Tongue (tissue), 2 donors: ENCODE measurements around the gene USH2A. TPM values are rescaled to one million over a fixed set of nuclear protein-coding genes. Genes with fewer than 3 reads are reported as not detected.
A peak's percentile ranks its signal among the peaks of the same experiment; 100 is the strongest.
"Not testable (repeated sequence)": the region's sequence is repeated elsewhere in the genome, so short reads cannot be mapped to it uniquely, and the experiment has no call there.

Source experiments
- DNase-seq: peaks from one replicate; pipeline ENCODE4 v3.0.0-alpha.2; 2015
- total RNA-seq: library from RNA; depleted of rRNA; stranded (reverse); fragments of >200 nt; gene quantifications from one replicate; pipeline ENCODE4 v1.2.3, GENCODE V29; 2014

Gene USH2A
- total RNA-seq, 1 donor from 2014 or later, result 0.10 TPM

DNA sequence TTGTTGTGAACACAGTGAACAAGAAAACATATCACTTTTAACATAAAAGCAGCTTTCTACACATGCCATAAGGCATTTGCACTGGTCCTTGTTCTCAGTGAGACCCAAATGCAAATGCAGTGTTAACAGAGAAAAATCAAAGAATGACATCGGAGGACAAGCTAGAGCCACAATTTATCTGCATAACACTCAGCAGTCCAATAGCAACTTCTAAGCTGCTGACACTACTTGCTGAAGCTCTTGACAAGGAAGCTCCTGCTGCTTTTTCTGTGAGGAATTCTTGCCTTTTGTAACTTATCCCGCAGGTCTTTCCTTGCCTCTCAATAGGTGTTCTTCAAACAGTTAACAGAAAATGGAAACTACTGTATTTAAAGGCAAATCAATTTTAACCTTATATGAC lies 34.7 kb downstream of the USH2A start:
- no peak for DNase-seq

DNA sequence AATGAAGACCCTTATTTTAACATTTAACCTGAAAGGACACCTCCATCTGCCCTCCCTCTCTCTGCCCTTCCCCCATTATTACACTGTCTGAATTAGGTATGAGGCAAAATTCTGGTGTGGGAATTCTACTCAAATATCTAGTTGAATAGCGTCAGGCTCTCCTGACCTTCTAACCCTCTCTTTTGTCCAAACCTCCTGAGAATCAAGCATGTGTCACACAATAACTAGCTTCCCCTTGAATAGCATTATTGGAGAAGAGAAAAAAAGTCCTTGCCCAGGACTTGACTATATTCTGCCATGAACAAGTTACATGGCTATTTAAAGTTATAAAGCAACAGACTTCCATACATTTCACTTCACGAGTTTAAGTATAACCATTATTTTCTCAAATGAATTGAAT lies 35.5 kb downstream of the USH2A start:
- DNase-seq, result no peak

DNA sequence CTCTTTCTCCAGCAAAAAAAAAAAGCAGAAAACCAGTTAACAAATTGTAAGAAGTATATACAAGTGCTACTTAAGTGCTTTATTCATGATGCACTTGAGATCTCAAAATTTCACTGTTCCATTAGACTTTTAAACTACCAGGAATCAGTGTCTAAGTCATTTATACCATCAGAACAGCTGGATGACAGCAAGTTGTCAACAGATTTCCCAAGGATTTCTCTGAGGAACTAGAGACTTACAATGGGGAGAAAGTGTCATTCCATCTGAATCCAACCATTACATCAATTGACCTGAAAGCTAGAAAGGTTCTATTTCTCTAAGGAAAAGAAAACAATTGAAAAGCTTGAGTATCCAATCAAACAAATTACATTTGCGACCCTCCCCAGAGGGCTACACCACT lies 43.8 kb downstream of the USH2A start:
- DNase-seq, result peak; percentile 1

DNA sequence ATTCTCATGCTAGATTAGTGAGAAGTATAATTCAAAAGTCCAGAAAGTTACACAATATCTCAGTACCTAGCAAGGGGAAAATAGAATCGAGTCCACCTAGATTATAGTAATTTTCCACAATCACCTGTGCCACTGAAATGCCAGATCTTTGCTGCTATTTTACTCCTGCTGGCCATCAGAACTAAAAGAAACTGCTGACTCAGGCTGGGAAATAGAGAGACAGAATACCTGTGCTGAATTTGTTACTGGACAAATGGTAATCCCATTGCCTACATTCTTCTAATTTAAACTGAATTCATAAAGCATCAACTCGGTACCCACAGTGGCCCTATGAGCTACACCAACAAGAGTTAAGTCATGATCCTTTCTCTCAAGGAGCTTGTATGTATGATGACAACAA lies 55.0 kb downstream of the USH2A start:
- no peak for DNase-seq

DNA sequence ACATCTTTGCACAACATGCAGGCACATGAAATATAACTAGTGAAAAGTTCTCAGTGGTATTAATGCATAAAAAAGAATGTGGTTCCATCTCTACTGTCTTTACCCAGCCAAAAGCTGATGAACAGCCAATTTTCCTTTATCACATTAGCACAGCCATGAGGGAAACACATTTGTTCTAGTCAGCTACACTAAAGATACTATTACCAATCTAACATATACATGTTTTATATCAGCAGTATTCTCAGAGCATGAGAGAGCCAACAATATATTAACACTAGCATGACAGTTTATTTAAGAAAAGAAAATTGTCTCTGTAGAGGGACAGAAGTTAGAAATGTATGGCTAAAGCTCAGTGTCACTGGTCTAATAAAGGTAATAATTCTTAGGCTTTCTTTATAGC lies 56.3 kb downstream of the USH2A start:
- DNase-seq, result no peak

DNA sequence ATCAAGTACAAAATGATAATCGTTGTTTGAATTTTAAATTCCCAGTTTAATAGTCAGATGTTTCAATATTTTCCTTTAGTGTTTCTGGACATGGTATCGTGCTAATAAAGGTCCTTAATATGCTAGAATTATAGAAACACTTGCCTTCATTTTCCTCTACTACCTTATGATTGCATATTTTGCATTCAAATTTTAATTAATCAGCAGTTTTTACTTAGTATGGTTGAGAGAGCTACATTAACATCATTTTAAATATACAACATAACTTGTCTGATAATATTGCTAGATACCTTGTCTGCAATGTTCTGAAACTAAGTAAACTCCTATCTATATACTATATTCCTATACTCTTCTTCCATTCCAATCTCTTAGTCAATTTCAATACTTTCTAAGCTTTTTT lies 66.3 kb downstream of the USH2A start:
- DNase-seq, result no peak

DNA sequence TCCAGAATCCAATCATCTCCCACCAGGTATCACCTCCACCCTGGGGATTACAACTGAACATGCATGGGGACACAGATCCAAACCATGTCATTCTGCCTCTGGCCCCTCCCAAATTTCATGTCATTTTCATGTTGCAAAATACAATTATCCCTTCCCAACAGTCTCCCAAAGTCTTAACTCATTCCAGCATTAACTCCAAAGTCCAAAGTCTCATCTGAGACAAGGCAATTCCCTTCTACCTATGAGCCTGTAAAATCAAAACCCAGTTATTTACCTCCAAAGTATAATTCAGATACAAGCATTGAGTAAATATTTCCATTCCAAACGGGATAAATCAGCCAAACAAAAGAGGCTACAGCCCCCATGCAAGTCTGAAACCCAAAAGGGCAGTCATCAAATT lies 73.1 kb downstream of the USH2A start:
- no peak for DNase-seq

DNA sequence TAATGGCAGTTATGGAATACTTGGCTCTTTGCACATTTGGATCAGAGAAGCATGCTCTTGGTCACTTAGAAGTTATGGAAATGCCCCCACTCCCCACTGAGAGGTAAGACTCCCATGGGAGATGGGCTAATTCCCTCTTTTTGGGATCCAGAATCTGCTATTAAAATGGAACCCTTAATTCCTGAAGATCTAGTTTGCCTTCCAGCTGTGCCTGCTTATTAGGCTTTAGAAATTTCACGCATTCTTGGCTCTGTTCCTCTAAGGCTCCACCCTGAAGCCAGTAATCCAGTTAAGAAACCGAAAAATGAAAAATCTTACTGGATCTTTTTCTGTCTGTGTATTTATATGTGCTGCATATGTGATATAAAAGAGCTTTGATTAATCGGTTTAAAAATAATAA lies 76.7 kb downstream of the USH2A start:
- peak; percentile 91 for DNase-seq

DNA sequence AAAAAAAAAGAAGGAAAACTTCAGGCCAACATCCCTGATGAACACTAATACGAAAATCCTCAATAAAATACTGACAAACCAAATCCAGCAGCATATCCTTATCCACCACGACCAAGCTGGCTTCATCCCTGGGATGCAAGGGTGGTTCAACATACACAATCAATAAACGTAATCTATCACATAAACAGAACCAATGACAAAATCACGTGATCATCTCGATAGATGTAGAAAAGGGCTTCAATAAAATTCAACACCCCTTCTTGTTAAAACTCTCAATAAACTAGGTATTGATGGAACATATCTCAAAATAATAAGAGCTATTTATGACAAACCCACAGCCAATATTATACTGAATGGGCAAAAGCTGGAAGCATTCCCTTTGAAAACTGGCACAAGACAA lies 82.7 kb downstream of the USH2A start:
- DNase-seq, result not testable (repeated sequence)

DNA sequence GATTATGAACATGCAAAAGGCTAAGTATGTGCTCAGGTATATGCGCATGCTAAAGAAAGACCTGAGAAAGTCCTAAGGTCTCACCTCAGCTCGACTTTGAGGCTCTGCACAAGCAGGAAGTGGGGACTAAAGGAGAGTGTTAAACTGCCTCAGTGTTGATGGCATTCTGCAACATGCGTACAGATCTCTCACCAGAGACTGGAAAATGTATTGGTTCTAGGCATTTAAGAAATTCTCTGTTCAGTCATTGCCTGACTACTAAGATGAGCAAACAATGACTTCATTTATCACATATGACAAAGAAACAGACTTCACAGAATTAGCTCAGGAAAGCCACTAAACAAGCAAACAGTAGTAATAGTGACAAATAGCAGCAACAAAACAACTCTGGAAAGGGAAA lies 90.8 kb downstream of the USH2A start:
- DNase-seq, result no peak

DNA sequence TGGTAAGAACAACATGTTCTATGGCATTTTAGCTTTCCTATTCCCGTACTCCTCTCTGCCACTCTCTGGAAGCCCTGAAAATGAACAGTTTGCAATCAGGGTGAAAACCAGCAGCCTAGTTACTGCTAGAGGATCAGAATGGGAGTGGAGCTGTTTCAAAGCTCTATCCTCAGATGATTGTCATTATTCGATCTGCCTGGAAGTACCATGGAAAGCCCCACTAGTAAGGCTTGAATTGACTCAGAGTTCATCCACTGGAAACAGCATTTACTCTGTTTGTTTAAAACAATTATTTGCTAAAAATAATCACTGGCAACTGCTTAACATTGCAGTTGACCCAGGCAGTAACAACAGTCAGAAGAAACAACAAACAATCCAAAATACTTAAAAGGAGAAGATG lies 91.2 kb downstream of the USH2A start:
- DNase-seq, result no peak

DNA sequence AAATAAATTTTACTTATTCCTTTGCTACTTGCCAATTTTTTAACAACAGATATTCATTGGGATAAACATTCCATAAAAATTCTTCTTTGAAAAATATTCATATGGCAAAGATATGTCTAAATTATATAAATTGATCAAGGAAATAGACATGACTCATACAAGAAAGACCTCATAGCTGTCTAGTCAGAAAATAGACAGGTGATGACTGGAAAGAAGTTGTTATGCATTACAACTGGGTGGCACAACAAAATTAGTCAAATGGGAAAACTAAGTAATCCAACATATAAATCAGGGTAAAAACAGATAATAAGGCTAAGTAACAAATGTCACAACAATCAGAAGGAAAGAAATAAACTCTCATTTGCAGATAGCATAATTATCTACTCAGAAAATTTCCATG lies 92.0 kb downstream of the USH2A start:
- no peak for DNase-seq

DNA sequence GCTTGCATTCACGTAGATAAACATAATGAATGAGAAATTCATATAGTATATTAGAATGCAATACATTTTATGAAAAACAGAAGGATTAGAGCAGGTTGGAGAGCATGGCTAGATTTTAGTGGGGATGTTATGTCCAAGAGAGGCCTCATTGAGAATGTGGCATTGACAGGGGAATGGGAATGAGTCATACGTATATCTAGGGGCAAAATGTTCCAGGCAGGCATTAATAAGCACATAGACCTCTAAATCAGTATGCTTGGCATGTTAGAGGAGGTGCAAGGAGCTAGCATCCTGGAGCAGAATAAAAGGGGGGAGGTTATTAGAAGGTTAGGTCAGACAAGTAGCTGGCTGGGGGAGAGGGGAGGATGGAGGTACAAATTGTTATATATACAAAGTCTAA lies 93.0 kb downstream of the USH2A start:
- DNase-seq, result no peak

DNA sequence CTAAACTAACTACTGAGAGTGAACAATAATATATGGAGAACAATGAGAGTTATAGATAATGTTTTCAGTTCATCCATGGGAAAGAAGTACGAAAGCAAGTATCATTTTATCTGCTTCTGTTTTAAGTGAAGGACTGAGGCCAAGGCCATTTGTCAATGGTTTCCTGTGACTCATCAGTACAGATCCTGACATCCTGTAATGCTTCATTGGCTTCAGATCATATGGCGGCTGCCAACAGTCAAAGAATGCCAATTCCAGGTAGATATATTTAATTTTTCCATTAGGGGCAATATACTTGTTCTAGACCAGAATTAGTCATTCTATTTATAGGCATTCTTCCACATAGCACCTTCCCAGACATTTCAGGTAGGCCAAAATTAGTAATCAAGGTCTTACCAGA lies 97.3 kb downstream of the USH2A start:
- no peak for DNase-seq

DNA sequence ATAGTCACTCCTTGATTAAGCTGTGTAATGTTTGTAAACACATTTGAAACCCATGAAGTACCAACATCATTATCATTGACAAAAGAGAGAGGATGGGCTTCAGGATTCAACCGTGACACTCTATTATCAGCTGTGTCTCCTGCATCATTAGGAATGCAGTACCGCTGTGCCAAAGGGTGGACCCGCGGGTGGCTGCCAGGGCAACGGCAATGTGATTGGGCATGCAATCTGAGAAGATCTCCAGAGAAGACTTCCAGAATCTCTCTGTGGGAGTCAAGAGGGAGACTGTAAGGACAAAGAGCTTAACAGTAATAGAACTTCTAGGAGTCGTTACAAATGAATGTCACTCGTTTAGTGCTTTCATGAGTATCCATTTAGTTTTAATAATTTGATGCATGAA lies 97.9 kb downstream of the USH2A start:
- DNase-seq, result peak; percentile 4

DNA sequence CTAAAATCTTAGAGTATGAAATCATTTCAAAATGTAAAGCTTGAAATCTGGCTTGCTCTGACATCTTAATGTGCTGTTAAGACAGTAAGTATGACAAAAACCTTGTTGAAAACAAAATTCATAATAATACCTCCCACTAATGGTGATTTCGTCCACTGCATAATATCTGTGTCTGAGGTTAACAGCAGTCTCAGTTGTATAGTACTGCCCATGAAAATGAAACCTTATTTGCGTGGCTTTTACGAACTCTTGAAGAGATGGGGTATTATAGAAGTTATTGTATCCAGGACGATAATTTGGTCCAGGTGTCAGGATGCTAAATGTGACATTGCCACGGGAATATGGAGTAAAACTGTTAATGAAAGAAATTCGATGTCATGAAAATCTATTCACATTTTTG lies 99.9 kb downstream of the USH2A start:
- no peak for DNase-seq

DNA sequence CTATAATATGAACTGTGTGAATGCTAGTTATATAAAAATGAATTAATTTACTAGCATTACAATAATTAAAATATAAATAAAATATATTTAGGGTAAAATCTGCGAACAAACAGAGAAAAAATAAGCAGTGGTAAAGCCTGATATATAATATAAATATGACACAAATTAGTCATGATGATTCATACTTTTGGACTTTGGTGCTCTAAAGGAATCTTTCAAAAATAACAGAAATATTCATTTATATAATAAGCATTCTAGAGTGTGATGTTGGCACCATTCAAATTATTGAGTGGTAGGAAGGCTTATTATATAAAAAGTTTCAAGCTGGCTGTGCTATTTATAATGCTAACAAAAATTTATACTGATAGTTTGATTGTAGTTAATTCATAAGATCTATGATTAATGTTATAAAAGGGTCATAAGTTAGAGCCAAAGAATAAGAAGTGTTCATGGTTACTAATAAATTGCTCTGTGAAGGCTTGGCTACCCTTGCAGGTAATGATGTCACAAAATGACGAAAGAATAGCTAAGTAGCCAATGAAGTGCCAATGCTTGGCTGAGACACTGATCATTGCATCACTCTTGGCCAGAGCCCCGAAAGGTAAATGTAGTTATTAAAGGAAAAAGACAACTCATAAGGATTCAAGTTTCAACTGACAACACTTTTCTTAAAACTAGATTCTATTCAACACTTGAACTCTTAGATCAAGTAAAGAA lies 108.7 kb downstream of the USH2A start:
- DNase-seq, result no peak

DNA sequence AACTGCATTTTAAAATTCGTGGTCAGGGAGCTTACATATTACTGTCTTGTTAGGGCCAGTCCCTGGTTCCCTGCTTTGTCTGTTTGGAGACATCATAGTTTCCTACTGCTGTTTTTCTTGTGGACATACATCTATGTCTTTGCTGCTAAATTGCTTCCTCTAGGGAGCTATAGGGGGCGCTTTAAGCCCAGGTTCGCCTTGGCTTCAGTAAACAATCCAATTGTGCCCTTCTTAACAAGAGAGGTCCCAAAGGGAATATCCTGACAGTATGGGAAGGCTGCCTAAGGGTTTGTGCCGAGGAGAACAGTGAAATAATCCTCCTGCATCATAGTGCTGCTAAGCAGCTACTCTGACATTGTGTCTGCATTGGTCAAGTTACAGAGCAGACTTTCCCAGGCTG lies 112.5 kb downstream of the USH2A start:
- DNase-seq, result peak; percentile 35

DNA sequence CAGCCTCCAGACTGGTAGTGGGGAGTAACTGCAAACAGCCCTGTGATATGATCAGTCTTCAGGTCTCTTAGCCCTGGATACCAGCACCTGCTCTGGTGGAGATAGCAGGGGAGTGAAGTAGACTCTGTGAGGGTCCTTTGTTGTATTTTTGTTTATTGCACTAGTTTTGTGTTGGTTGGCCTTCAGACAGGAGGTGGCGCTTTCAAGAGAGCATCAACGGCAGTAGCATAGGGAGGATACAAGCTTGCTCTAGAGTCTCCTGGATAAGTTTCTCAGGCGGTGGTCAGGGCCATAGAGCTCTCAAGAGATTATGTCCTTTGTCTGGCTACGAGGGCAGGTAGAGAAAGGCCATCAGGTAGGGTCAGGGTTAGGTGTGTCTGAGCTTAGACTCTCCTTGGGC lies 116.4 kb downstream of the USH2A start:
- no peak for DNase-seq

DNA sequence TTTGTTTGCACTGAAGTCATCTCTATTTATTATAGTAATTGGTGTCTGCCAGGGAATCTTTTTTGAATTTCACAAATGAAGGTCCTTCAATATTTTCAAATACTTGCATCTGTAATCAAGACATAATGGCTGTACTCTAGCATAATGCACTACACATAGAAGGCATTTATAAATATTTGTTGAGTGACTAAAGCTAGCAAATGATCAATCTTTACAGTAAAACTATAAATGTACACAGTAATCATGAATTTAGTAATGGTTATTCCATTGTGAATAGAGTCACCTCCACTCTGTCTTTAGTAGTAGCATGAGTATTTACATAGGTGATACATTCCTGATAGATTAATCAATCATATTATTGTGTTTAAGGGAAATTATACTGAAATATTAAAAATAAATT lies 119.6 kb downstream of the USH2A start:
- no peak for DNase-seq

DNA sequence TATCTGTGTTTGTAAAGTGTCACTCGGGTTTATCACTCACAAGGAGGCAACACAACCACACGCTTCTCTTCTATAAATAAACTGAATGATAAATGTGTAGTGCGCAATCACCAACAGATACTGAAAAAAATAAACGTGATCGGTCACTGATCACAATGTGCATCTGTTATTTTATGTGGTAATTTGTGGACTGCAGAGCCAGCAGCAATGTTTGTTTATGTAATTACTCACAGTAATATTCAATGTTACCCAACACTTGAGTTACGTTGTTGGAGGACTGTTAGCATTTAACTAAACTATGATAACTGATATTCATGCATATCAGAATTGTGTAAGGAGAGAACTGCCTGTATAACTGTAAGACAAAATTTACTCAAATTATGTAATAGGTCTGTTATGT lies 129.6 kb downstream of the USH2A start:
- no peak for DNase-seq

DNA sequence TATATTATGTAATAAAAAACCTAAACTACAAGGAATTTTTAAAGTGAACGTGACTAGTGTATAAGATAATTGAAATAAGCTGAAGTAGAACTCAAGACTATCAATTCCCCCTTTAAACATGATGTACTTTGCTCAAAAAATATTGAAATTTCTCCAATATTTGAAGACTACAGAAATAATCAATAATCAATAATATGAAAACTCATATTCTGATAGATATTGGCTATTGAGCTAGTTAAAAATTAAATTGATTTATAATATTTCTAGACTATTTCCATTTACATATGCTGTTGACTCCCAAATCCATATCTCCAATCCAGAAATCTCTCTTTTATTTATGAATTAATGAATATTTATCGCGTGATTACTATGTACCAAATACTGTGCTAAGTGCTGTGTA lies 133.2 kb downstream of the USH2A start:
- DNase-seq, result no peak

DNA sequence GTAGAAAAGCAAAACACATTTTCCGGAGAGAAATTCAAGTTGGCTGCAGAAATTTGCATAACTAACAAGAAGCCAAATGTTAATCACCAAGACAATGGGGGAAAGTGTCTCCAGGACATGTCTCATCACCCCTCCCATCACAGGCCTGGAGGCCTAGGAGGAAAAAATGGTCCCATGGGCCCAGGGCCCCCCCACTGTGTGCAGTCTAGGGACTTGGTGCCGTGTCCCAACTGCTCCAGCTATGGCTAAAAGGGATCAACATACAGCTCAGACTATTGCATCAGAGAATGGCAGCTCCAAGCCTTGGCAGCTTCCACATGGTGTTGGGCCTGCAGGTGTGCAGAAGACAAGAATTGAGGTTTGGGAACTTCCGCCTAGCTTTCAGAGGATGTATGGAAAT lies 138.2 kb downstream of the USH2A start:
- no peak for DNase-seq

DNA sequence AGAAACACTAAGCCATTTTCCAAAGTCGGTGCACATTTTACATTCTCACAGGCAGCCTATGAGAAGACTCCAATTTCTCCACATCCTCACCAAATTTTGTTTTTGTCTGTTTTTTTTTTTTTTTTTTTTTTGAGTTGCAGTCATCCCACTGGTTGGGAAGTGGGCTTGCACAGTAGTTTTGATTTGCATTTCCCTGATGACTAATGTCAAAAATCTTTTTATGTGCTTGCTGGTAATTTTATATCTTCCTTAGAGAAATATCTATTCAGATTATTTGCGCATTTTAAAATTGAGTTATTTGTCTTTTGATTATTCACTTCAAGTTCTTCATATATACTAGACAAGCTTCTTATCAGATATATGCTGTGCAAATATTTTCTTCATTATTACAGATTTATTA lies 141.5 kb downstream of the USH2A start:
- DNase-seq, result no peak
